Gastroesophageal sphincter (tissue), 3 donors: ENCODE measurements around the gene DNAH9.

Source experiments
- CTCF ChIP-seq, 4 experiments: fragments of 200-600 bp in 2 of 4; fragments of 450-650 bp in 2 of 4; sonication (generic) in 1 of 4; IDR thresholded peaks; one replicate each; pipeline ENCODE4 v1.5.1; 2017 to 2019; ENCODE audit warnings: antibody characterized with exemption in 4 of 4, mild to moderate bottlenecking in 2 of 4, moderate library complexity in 2 of 4
- EP300 ChIP-seq: sonication (generic); formaldehyde crosslinking; IDR thresholded peaks from one replicate; pipeline ENCODE4 v1.6.1; 2017; ENCODE audit warnings: antibody characterized with exemption, mild to moderate bottlenecking
- POLR2A ChIP-seq, 2 donors: fragments of 450-650 bp; IDR thresholded peaks; one replicate each; pipeline ENCODE4 v1.6.1; 2017; ENCODE audit warnings: antibody characterized with exemption in 2 of 2, mild to moderate bottlenecking in 2 of 2, moderate library complexity in 1 of 2
- POLR2AphosphoS5 ChIP-seq: sonication (generic); formaldehyde crosslinking; IDR thresholded peaks from one replicate; pipeline ENCODE4 v1.6.1; 2017; ENCODE audit warnings: antibody characterized with exemption

DNA sequence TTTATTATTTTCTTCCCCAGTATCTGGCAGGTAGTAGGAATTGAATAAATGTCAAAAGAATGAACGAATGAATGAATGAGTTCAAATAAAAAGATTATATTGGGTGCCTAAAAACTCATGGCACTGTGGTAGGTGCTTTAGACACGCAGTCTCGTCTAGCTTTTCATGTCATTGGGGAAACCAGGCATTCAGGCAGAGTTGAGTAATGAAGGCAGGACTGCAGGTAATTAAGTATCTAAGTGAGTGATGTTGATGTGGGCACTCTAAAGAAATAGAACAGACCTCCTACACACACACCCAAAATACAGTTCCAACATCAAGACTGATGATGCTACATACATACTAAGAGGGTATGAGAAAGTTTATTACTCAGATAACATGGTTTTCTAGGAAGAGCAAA, 302.4 kb downstream of the DNAH9 start:
- TF ChIP-seq EP300, result no peak
- TF ChIP-seq POLR2A (IDR thresholded peaks at IDR 0.05), result no peak
- no peak for TF ChIP-seq CTCF (IDR thresholded peaks at IDR 0.05)
- TF ChIP-seq POLR2AphosphoS5, result no peak
